ENCODE measurements around the gene DGKG. TPM values are rescaled to one million over a fixed set of nuclear protein-coding genes. Genes with fewer than 3 reads are reported as not detected.

DGKG gene
- total RNA-seq, 4 donors from 2014 or later: 0.70 to 13.2 (median 5.9) TPM

DNA sequence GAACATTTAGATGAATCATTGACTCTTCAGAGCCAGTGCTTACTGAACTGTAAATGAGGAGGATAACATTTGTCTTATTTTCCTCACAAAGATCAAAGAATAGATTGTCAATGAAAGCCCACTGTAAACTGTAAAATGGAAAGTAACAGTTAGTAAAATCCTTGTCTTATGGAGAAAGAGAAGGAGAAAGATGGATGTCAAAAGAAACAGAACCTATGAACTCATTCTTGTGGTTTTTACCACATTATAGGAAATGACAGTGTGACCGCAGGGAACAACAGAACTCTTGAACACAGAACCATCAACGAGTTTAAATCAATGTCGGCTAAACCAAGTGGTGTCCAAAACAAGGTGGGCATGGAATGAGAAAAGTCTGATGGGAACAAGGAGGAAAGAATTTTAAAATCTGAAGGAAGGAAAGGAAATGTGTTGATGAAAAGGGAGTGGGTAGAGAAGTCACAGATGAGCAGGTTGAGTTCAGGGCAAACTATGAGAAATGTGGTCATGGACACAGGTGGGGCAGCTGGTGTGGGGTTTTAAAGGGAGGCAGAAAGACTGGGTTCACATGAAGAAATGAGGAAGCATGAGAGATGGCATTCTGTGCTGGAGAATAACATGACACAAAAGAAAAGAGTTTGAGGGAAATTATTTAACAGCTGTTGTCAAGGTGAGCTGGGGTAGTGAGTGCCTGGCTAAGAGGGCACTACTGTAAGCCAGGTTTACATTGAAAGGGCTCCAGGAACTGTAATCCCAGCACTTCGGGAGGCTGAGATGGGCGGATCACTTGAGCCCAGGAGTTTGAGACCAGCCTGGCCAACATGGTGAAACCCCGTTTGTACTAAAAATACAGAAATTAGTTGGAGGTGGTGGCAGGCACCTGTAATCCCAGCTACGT is 210.7 kb downstream of the DGKG start:
- H3K27ac ChIP-seq: peak overlapping the region in 1 of 4 donors; percentile 25
- no peak overlapping the region for H3K4me3 ChIP-seq
- TF ChIP-seq POLR2A (IDR thresholded peaks at IDR 0.05): no peak
- TF ChIP-seq, protein P1, sequence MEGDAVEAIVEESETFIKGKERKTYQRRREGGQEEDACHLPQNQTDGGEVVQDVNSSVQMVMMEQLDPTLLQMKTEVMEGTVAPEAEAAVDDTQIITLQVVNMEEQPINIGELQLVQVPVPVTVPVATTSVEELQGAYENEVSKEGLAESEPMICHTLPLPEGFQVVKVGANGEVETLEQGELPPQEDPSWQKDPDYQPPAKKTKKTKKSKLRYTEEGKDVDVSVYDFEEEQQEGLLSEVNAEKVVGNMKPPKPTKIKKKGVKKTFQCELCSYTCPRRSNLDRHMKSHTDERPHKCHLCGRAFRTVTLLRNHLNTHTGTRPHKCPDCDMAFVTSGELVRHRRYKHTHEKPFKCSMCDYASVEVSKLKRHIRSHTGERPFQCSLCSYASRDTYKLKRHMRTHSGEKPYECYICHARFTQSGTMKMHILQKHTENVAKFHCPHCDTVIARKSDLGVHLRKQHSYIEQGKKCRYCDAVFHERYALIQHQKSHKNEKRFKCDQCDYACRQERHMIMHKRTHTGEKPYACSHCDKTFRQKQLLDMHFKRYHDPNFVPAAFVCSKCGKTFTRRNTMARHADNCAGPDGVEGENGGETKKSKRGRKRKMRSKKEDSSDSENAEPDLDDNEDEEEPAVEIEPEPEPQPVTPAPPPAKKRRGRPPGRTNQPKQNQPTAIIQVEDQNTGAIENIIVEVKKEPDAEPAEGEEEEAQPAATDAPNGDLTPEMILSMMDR (IDR thresholded peaks at IDR 0.05): no peak
- H3K36me3 ChIP-seq: no peaks in the 10 kb centered on the region
- H3K9me3 ChIP-seq: no peaks in the 10 kb centered on the region
- peak in 1 of 3 donors; percentile 23 for DNase-seq
- H3K4me1 ChIP-seq: no peaks in the 10 kb centered on the region
- H3K27me3 ChIP-seq: no peaks in the 10 kb centered on the region

GRCh38 chr3:186150041-186150830 is 211.8 kb downstream of the DGKG start:
- no peak overlapping the region for H3K4me3 ChIP-seq
- TF ChIP-seq, protein P1 (IDR thresholded peaks at IDR 0.05): no peak
- TF ChIP-seq POLR2A (IDR thresholded peaks at IDR 0.05): no peak
- no peaks in the 10 kb centered on the region for H3K9me3 ChIP-seq
- DNase-seq: no peak
- no peak overlapping the region for H3K27ac ChIP-seq
- no peaks in the 10 kb centered on the region for H3K4me1 ChIP-seq
- no peaks in the 10 kb centered on the region for H3K27me3 ChIP-seq
- H3K36me3 ChIP-seq: no peaks in the 10 kb centered on the region

DNA sequence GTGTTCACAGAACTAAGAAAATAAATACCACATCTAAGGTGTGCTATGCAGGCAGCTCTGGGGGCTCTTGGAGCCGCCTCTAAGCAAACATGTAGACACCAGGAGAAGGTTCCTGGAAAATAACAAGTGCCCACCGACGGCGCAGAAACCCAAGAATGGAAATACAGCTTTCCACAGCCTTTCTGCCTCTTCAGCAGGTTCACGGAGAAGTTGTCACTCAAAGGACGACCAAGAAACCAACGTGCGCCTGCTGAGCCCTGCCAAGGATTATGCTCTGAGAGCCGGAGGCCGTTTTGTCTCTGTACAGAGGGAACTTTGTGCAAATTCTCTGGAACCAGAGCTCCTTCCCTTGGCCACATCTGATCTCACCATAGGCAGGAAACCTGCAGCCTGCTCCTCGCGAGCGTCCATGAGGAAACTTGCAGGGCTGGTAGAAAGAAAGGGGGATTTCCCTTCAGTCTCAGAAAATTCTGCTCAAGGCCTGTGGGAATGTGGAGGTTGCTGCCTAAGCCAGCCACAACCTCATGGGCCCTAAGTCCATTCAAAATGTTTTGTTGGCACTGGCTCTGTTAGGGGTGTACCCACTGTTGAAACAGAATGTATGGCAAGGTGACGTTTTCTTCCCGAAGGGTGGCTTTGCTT is 212.6 kb downstream of the DGKG start:
- TF ChIP-seq, protein P1 (IDR thresholded peaks at IDR 0.05): no peak
- no peak for TF ChIP-seq POLR2A (IDR thresholded peaks at IDR 0.05)
- H3K36me3 ChIP-seq: no peaks in the 10 kb centered on the region
- no peaks in the 10 kb centered on the region for H3K4me1 ChIP-seq
- no peak overlapping the region for H3K4me3 ChIP-seq
- H3K27ac ChIP-seq: no peak overlapping the region
- H3K9me3 ChIP-seq: no peaks in the 10 kb centered on the region
- DNase-seq: no peak
- no peaks in the 10 kb centered on the region for H3K27me3 ChIP-seq

GRCh38 chr3:186144257-186144656 is 217.8 kb downstream of the DGKG start:
- TF ChIP-seq POLR2A (IDR thresholded peaks at IDR 0.05): no peak
- TF ChIP-seq, protein P1 (IDR thresholded peaks at IDR 0.05): no peak
- Histone ChIP-seq H3K27me3 (no peaks in the 10 kb centered on the region), H3K27ac (no peak overlapping the region)

DNA sequence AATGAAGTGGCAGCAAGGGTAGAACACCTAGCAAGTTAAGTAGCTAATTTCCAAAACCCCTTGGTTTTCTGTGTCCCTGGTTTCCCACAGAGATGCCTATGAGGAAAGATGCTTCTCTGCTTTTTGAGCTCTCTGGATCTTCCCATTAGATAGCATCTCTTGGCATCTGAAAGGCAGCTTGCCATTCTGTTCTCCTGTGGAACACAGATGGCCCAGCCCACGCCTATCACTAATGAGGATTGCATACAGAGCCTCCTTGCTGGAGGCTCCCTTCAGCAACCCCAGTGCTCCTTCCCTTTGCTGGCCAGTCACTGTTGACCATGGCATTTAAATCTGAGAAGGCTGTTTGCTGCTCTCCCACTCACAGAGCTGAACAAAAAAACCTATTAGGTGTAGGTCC is 218.8 kb downstream of the DGKG start:
- Histone ChIP-seq H3K27ac (no peak overlapping the region), H3K9me3 (no peaks in the 10 kb centered on the region), H3K4me3 (no peak overlapping the region), H3K36me3 (no peaks in the 10 kb centered on the region), H3K4me1 (no peaks in the 10 kb centered on the region), H3K27me3 (no peaks in the 10 kb centered on the region)
- TF ChIP-seq POLR2A (IDR thresholded peaks at IDR 0.05): no peak
- TF ChIP-seq, protein P1 (IDR thresholded peaks at IDR 0.05): no peak
- no peak for DNase-seq

More at GRCh38 chr3:186144257-186144656, 217.8 kb downstream of the DGKG start:
- no peaks in the 10 kb centered on the region for H3K36me3 ChIP-seq
- no peaks in the 10 kb centered on the region for H3K4me1 ChIP-seq
- H3K4me3 ChIP-seq: no peak overlapping the region
- no peaks in the 10 kb centered on the region for H3K9me3 ChIP-seq
- no peak for DNase-seq

Data from Peyer's patch (tissue), 4 donors.